Neural progenitor cell (in vitro differentiated cells): ENCODE data around the gene FADS2. TPM values are rescaled to one million over a fixed set of nuclear protein-coding genes. Genes with fewer than 3 reads are reported as not detected.

Source experiments
- DNase-seq: peaks from one replicate; pipeline ENCODE4 v3.0.0-alpha.2; 2016; ENCODE audit warnings: low spot score
- H2AFZ ChIP-seq: fragments of 200-600 bp; sonication (generic); replicated peaks from 2 replicates; pipeline ENCODE4 v1.6.1; 2016; ENCODE audit warnings: antibody characterized with exemption
- H3F3A ChIP-seq: fragments of 200-600 bp; sonication (generic); 2 replicates; pipeline ENCODE4 v1.6.1; 2016; ENCODE audit warnings: antibody characterized with exemption, low read depth
- H3K27ac ChIP-seq: fragments of 200-600 bp; sonication (generic); 2 replicates; pipeline ENCODE4 v1.5.1; 2016; ENCODE audit warnings: mild to moderate bottlenecking
- H3K27me3 ChIP-seq: fragments of 200-600 bp; sonication (generic); 2 replicates; pipeline ENCODE4 v1.6.1; 2016; ENCODE audit warnings: mild to moderate bottlenecking, moderate library complexity
- H3K36me3 ChIP-seq: fragments of 200-600 bp; sonication (generic); 2 replicates; pipeline ENCODE4 v1.5.1; 2016
- H3K4me1 ChIP-seq: fragments of 200-600 bp; sonication (generic); 2 replicates; pipeline ENCODE4 v1.6.1; 2016; ENCODE audit warnings: mixed run types
- H3K4me2 ChIP-seq: fragments of 200-600 bp; sonication (generic); 2 replicates; pipeline ENCODE4 v1.6.1; 2016
- H3K4me3 ChIP-seq: fragments of 200-600 bp; sonication (generic); 2 replicates; pipeline ENCODE4 v1.5.1; 2016
- H3K79me2 ChIP-seq: fragments of 200-600 bp; sonication (generic); 2 replicates; pipeline ENCODE4 v1.6.1; 2016; ENCODE audit warnings: low read depth
- H3K9ac ChIP-seq: fragments of 200-600 bp; sonication (generic); 2 replicates; pipeline ENCODE4 v1.6.1; 2016
- H3K9me3 ChIP-seq: fragments of 200-600 bp; sonication (generic); 2 replicates; pipeline ENCODE4 v1.5.1; 2016; ENCODE audit warnings: low read depth
- H4K20me1 ChIP-seq: fragments of 200-600 bp; sonication (generic); 2 replicates; pipeline ENCODE4 v1.6.1; 2016; ENCODE audit warnings: low read depth
- H3K27ac Mint-ChIP-seq: 3 replicates; pipeline ENCODE4 v1.8.0; 2021; ENCODE audit warnings: mixed read lengths
- H3K27me3 Mint-ChIP-seq: 2 replicates; pipeline ENCODE4 v1.8.0; 2022; ENCODE audit warnings: low read depth, mild to moderate bottlenecking, inconsistent platforms, moderate library complexity, mixed read lengths; ENCODE audit not compliant: insufficient read depth
- H3K36me3 Mint-ChIP-seq: 3 replicates; pipeline ENCODE4 v1.8.0; 2021; ENCODE audit warnings: mixed read lengths
- H3K4me1 Mint-ChIP-seq: 3 replicates; pipeline ENCODE4 v1.8.0; 2021; ENCODE audit warnings: mixed read lengths
- H3K4me3 Mint-ChIP-seq: 3 replicates; pipeline ENCODE4 v1.8.0; 2021; ENCODE audit warnings: mild to moderate bottlenecking, moderate library complexity, mixed read lengths
- H3K9me3 Mint-ChIP-seq: 3 replicates; pipeline ENCODE4 v1.8.0; 2020; ENCODE audit warnings: mixed read lengths
- CTCF ChIP-seq: fragments of 200-600 bp; sonication (generic); IDR thresholded peaks from 2 replicates; pipeline ENCODE4 v1.5.1; 2017; ENCODE audit warnings: antibody characterized with exemption, mild to moderate bottlenecking
- EZH2 ChIP-seq: fragments of 200-600 bp; sonication (generic); IDR thresholded peaks from 2 replicates; pipeline ENCODE4 v1.6.1; 2017; ENCODE audit warnings: antibody characterized with exemption, mild to moderate bottlenecking, moderate library complexity
- EZH2phosphoT487 ChIP-seq: fragments of 200-600 bp; sonication (generic); IDR thresholded peaks from 2 replicates; pipeline ENCODE4 v1.6.1; 2017; ENCODE audit warnings: antibody characterized with exemption
- total RNA-seq: library from RNA; depleted of rRNA; stranded (reverse); fragments of >200 nt; gene quantifications from 2 replicates; pipeline ENCODE4 v1.2.3, GENCODE V29; 2015; ENCODE audit warnings: low replicate concordance

The FADS2 gene
- total RNA-seq, 1 donor from 2014 or later: 233 TPM

- no peak for TF ChIP-seq CTCF
- TF ChIP-seq EZH2phosphoT487: no peak
- no peak for TF ChIP-seq EZH2
- Mint-ChIP-seq H3K4me1 (peaks cover 15% of the 10 kb centered on the region), H3K27ac (peak overlapping the region; percentile 57), H3K9me3 (no peaks in the 10 kb centered on the region), H3K4me3 (no peak overlapping the region), H3K27me3 (peaks cover 8% of the 10 kb centered on the region), H3K36me3 (no peaks in the 10 kb centered on the region)
- Histone ChIP-seq H3K4me3 (no peak overlapping the region), H3K9ac (no peak overlapping the region), H3K4me1 (peaks cover 12% of the 10 kb centered on the region), H4K20me1 (no peaks in the 10 kb centered on the region), H3K79me2 (no peaks in the 10 kb centered on the region), H3K9me3 (no peaks in the 10 kb centered on the region), H3K36me3 (no peaks in the 10 kb centered on the region), H3K27me3 (no peaks in the 10 kb centered on the region), H2AFZ (no peak overlapping the region), H3K4me2 (no peak overlapping the region), H3F3A (peaks cover 3% of the 10 kb centered on the region), H3K27ac (no peak overlapping the region)
- DNase-seq: no peak
Observed at GRCh38 chr11:61907871-61908729, 80.0 kb downstream of the FADS2 start.

GRCh38 chr11:61908730-61909316 is 80.7 kb downstream of the FADS2 start:
- Histone ChIP-seq H3K4me1 (peaks cover 12% of the 10 kb centered on the region), H2AFZ (no peak overlapping the region), H3K4me2 (no peak overlapping the region), H3K9ac (no peak overlapping the region), H4K20me1 (no peaks in the 10 kb centered on the region), H3K27ac (no peak overlapping the region), H3K27me3 (no peaks in the 10 kb centered on the region), H3K36me3 (no peaks in the 10 kb centered on the region), H3K4me3 (no peak overlapping the region), H3F3A (peaks cover 3% of the 10 kb centered on the region), H3K79me2 (no peaks in the 10 kb centered on the region), H3K9me3 (no peaks in the 10 kb centered on the region)
- Mint-ChIP-seq H3K36me3 (no peaks in the 10 kb centered on the region), H3K9me3 (no peaks in the 10 kb centered on the region), H3K4me1 (peaks cover 15% of the 10 kb centered on the region), H3K27me3 (peaks cover 7% of the 10 kb centered on the region), H3K27ac (no peak overlapping the region), H3K4me3 (no peak overlapping the region)
- DNase-seq: peak; percentile 32
- TF ChIP-seq CTCF: no peak
- TF ChIP-seq EZH2: no peak
- no peak for TF ChIP-seq EZH2phosphoT487

GRCh38 chr11:61910187-61911127 is 82.4 kb downstream of the FADS2 start:
- TF ChIP-seq EZH2phosphoT487: no peak
- no peak for TF ChIP-seq CTCF
- TF ChIP-seq EZH2: no peak
- H3K27ac Mint-ChIP-seq: peak overlapping the region; percentile 57
- Histone ChIP-seq H3K4me3 (no peak overlapping the region), H3K4me1 (no peaks in the 10 kb centered on the region), H3K9ac (no peak overlapping the region), H3K4me2 (no peak overlapping the region), H3K36me3 (no peaks in the 10 kb centered on the region), H3K27ac (no peak overlapping the region), H3K79me2 (no peaks in the 10 kb centered on the region), H2AFZ (no peak overlapping the region), H3K9me3 (no peaks in the 10 kb centered on the region), H4K20me1 (no peaks in the 10 kb centered on the region), H3K27me3 (no peaks in the 10 kb centered on the region), H3F3A (peaks cover 3% of the 10 kb centered on the region)
- DNase-seq: no peak
- peaks cover 9% of the 10 kb centered on the region for H3K4me1 Mint-ChIP-seq
- H3K9me3 Mint-ChIP-seq: no peaks in the 10 kb centered on the region
- peaks cover 3% of the 10 kb centered on the region for H3K27me3 Mint-ChIP-seq
- no peaks in the 10 kb centered on the region for H3K36me3 Mint-ChIP-seq
- no peak overlapping the region for H3K4me3 Mint-ChIP-seq
